Fibroblast of lung (primary cell): ENCODE measurements around the gene CD1C. TPM values are rescaled to one million over a fixed set of nuclear protein-coding genes. Genes with fewer than 3 reads are reported as not detected.
"Not testable (repeated sequence)": the region's sequence is repeated elsewhere in the genome, so short reads cannot be mapped to it uniquely, and the experiment has no call there.

ENCODE experiments used
- DNase-seq, 2 donors: peaks; one replicate each; pipeline versions ENCODE4 v3.0.0 to v3.0.0-alpha.2; 2010; ENCODE audit warnings: low read depth in 2 of 2
- H2AFZ ChIP-seq: 2 replicates; pipeline ENCODE4 v1.5.1; 2012; ENCODE audit warnings: low read length, control low read depth, inconsistent platforms
- H3K27ac ChIP-seq: 2 replicates; pipeline ENCODE4 v1.5.1; 2011; ENCODE audit warnings: low read length, control low read depth; ENCODE audit not compliant: insufficient read depth
- H3K27me3 ChIP-seq: 2 replicates; pipeline ENCODE4 v1.5.1; 2011; ENCODE audit warnings: mild to moderate bottlenecking, low read length; ENCODE audit not compliant: control insufficient read depth, insufficient read depth
- H3K36me3 ChIP-seq: 2 replicates; pipeline ENCODE4 v1.5.1; 2011; ENCODE audit warnings: low read length; ENCODE audit not compliant: control insufficient read depth, insufficient read depth
- H3K4me1 ChIP-seq: 2 replicates; pipeline ENCODE4 v1.5.1; 2011; ENCODE audit warnings: low read length; ENCODE audit not compliant: control insufficient read depth, insufficient read depth; ENCODE audit errors: extremely low read depth
- H3K4me2 ChIP-seq: 2 replicates; pipeline ENCODE4 v1.5.1; 2011; ENCODE audit warnings: low read length, control low read depth; ENCODE audit not compliant: insufficient read depth; ENCODE audit errors: extremely low read depth
- H3K4me3 ChIP-seq, 4 experiments: fragments of 200-600 bp in 1 of 4; sonication (generic) in 1 of 4; replicated peaks in 1 of 4; 2 replicates each; pipeline ENCODE4 v1.5.1; 2011 to 2016; ENCODE audit warnings: low read length in 4 of 4, low read depth in 3 of 4, mild to moderate bottlenecking in 3 of 4, control low read depth in 2 of 4, inconsistent platforms in 1 of 4, mixed read lengths in 1 of 4; ENCODE audit not compliant: insufficient read depth in 1 of 4; ENCODE audit errors: control extremely low read depth in 1 of 4
- H3K79me2 ChIP-seq: 2 replicates; pipeline ENCODE4 v1.5.1; 2012; ENCODE audit warnings: mild to moderate bottlenecking, low read length, inconsistent platforms; ENCODE audit not compliant: control insufficient read depth, insufficient read depth
- H3K9ac ChIP-seq: 2 replicates; pipeline ENCODE4 v1.5.1; 2011; ENCODE audit warnings: mild to moderate bottlenecking, low read length, control low read depth; ENCODE audit not compliant: insufficient read depth
- H3K9me3 ChIP-seq: 2 replicates; pipeline ENCODE4 v1.5.1; 2012; ENCODE audit warnings: low read depth, low read length; ENCODE audit not compliant: control insufficient read depth, insufficient read depth
- H4K20me1 ChIP-seq: 2 replicates; pipeline ENCODE4 v1.5.1; 2011; ENCODE audit warnings: low read length; ENCODE audit not compliant: control insufficient read depth, insufficient read depth; ENCODE audit errors: extremely low read depth
- EZH2 ChIP-seq: IDR thresholded peaks from 2 replicates; pipeline ENCODE4 v1.5.1; 2012; ENCODE audit warnings: low read length, control low read depth, mild to moderate bottlenecking; ENCODE audit errors: missing control alignments
- polyA plus RNA-seq, 2 donors: library from polyadenylated mRNA; depleted of rRNA in 1 of 2; stranded (reverse) in 1 of 2; unstranded in 1 of 2; fragments of >200 nt; gene quantifications; 2 replicates each; pipeline ENCODE4 v1.2.1, GENCODE V29; 2011 to 2012; ENCODE audit warnings: missing spikeins in 1 of 2
- total RNA-seq: library from RNA; depleted of rRNA; stranded (reverse); fragments of >200 nt; gene quantifications from 2 replicates; pipeline ENCODE4 v1.2.1, GENCODE V29; 2014
- TF ChIP-seq, protein P1 (sequence below), 2 donors: IDR thresholded peaks in 1 of 2; conservative IDR thresholded peaks in 1 of 2; 1 replicate in 1 of 2; 2 replicates in 1 of 2; pipeline ENCODE4 v1.5.1; 2011 to 2012; ENCODE audit warnings: low read length in 2 of 2, control low read depth in 1 of 2, inconsistent platforms in 1 of 2, low read depth in 1 of 2, mild to moderate bottlenecking in 1 of 2

CD1C gene
- total and polyA plus RNA-seq, 2 donors (not counting 1 experiment from before 2014, with no cell fraction given) = not detected

DNA sequence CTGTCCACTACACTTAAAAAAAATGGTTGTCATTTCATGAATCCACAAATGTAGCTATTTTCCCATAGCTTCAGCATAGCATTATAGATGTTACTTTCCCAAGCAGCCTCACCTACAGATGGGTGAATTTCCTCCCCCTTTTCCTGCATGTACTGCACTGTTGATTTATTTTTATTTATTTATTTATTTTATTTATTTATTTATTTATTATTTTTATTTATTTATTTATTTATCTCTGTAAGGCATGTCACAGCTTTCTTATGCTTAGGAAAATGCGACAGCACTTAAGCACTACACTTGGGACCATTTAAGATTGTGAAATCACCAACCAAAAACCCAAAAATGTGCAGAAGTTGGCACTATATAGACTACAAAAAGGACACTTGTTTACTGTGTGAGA lies 30.6 kb upstream of the CD1C start:
- H3K9me3 ChIP-seq = no peaks in the 10 kb centered on the region
- H3K4me1 ChIP-seq = no peaks in the 10 kb centered on the region
- no peak overlapping the region for H3K4me2 ChIP-seq
- no peak overlapping the region for H3K9ac ChIP-seq
- H3K27ac ChIP-seq = no peak overlapping the region
- no peak overlapping the region for H3K4me3 ChIP-seq
- no peaks in the 10 kb centered on the region for H3K27me3 ChIP-seq
- no peak for DNase-seq
- no peaks in the 10 kb centered on the region for H3K36me3 ChIP-seq
- no peak overlapping the region for H2AFZ ChIP-seq
- no peaks in the 10 kb centered on the region for H4K20me1 ChIP-seq
- H3K79me2 ChIP-seq = no peaks in the 10 kb centered on the region
- TF ChIP-seq, protein P1, sequence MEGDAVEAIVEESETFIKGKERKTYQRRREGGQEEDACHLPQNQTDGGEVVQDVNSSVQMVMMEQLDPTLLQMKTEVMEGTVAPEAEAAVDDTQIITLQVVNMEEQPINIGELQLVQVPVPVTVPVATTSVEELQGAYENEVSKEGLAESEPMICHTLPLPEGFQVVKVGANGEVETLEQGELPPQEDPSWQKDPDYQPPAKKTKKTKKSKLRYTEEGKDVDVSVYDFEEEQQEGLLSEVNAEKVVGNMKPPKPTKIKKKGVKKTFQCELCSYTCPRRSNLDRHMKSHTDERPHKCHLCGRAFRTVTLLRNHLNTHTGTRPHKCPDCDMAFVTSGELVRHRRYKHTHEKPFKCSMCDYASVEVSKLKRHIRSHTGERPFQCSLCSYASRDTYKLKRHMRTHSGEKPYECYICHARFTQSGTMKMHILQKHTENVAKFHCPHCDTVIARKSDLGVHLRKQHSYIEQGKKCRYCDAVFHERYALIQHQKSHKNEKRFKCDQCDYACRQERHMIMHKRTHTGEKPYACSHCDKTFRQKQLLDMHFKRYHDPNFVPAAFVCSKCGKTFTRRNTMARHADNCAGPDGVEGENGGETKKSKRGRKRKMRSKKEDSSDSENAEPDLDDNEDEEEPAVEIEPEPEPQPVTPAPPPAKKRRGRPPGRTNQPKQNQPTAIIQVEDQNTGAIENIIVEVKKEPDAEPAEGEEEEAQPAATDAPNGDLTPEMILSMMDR (conservative IDR thresholded peaks at IDR 0.05 in 1 of 2, IDR thresholded peaks at IDR 0.05 in 1 of 2; ENCODE audit: low read depth in 1 of 2, low read length in 2 of 2) = no peak
- TF ChIP-seq EZH2 = no peak

DNA sequence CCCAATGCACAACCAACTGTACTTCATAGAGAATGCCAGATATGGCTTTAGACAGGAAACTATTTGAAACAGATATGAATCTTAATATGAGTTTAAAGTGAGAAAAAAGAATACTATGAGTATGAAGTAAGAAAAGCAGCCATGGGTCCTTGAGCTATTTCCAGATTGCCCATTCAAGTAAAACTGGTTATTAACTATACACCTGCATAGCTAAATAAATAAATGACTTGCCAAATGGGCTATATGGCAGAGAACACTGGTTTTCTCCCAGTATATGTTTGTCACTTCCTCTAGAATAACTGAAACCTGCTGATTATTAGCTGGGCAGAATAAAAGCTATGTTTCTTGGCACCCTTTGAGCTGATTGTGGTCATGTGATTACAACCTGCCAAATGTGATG lies 17.0 kb upstream of the CD1C start:
- no peak for DNase-seq
- Histone ChIP-seq H3K27me3 (no peaks in the 10 kb centered on the region), H3K4me3 (no peak overlapping the region), H3K27ac (no peak overlapping the region), H3K9me3 (no peaks in the 10 kb centered on the region), H3K36me3 (no peaks in the 10 kb centered on the region), H3K79me2 (no peaks in the 10 kb centered on the region), H3K4me1 (no peaks in the 10 kb centered on the region), H3K4me2 (no peak overlapping the region), H3K9ac (no peak overlapping the region), H4K20me1 (no peaks in the 10 kb centered on the region), H2AFZ (no peak overlapping the region)
- TF ChIP-seq EZH2 = no peak
- TF ChIP-seq, protein P1 (conservative IDR thresholded peaks at IDR 0.05 in 1 of 2, IDR thresholded peaks at IDR 0.05 in 1 of 2; ENCODE audit: low read depth in 1 of 2, low read length in 2 of 2) = no peak

DNA sequence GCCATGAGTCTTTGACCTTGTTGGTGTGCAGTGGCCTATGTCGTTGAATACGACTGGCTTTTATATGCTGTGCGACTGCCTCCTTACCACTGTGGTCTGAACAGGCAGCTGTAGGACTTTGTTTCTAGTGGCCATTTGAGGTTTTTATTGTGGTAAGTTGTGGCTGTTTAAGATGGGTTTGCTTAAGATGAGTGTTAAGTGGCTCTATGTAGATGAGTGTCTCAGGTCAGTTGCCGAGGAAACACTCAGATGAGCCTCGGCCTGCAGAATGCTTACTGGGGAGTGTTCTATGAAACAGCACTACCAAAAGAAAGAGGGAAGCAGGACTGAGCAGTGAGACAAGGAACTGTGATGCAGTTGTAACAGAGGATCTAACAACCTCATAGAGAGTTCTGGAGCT lies 14.9 kb upstream of the CD1C start:
- Histone ChIP-seq H3K9ac (no peak overlapping the region), H3K27ac (no peak overlapping the region), H3K4me2 (no peak overlapping the region), H3K79me2 (no peaks in the 10 kb centered on the region), H3K9me3 (no peaks in the 10 kb centered on the region), H2AFZ (no peak overlapping the region), H3K4me3 (no peak overlapping the region), H3K36me3 (no peaks in the 10 kb centered on the region), H3K4me1 (no peaks in the 10 kb centered on the region), H4K20me1 (no peaks in the 10 kb centered on the region), H3K27me3 (no peaks in the 10 kb centered on the region)
- no peak for DNase-seq
- TF ChIP-seq, protein P1 (conservative IDR thresholded peaks at IDR 0.05 in 1 of 2, IDR thresholded peaks at IDR 0.05 in 1 of 2; ENCODE audit: low read depth in 1 of 2, low read length in 2 of 2) = no peak
- TF ChIP-seq EZH2 = no peak

DNA sequence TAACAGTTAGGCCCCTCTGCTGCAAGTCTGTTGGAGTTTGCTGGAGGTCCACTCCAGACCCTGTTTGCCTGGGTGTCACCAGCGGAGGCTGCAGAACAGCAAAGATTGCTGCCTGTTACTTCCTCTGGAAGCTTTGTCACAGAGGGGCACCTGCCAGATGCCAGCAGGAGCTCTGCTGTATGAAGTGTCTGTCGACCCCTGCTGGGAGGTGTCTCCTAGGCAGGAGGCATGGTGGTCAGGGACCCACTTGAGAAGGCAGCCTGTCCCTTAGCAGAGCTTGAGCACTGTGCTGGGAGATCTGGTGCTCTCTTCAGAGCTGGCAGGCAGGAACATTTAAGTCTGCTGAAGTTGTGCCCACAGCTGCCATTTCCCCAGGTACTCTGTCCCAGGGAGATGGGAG lies 7.3 kb upstream of the CD1C start:
- H3K27ac ChIP-seq, H4K20me1 ChIP-seq, H3K9ac ChIP-seq, H3K36me3 ChIP-seq, H3K79me2 ChIP-seq, H2AFZ ChIP-seq, H3K4me2 ChIP-seq, H3K9me3 ChIP-seq, H3K4me3 ChIP-seq, H3K27me3 ChIP-seq, H3K4me1 ChIP-seq, DNase-seq: not testable (repeated sequence)
